Fibroblast of gingiva (primary cell): ENCODE results near the gene APOBEC3B.
"Not testable (repeated sequence)": the region's sequence is repeated elsewhere in the genome, so short reads cannot be mapped to it uniquely, and the experiment has no call there.

Experiments
- DNase-seq: peaks from one replicate; pipeline ENCODE4 v3.0.0-alpha.2; 2011; ENCODE audit warnings: low read depth

The APOBEC3B gene

DNA sequence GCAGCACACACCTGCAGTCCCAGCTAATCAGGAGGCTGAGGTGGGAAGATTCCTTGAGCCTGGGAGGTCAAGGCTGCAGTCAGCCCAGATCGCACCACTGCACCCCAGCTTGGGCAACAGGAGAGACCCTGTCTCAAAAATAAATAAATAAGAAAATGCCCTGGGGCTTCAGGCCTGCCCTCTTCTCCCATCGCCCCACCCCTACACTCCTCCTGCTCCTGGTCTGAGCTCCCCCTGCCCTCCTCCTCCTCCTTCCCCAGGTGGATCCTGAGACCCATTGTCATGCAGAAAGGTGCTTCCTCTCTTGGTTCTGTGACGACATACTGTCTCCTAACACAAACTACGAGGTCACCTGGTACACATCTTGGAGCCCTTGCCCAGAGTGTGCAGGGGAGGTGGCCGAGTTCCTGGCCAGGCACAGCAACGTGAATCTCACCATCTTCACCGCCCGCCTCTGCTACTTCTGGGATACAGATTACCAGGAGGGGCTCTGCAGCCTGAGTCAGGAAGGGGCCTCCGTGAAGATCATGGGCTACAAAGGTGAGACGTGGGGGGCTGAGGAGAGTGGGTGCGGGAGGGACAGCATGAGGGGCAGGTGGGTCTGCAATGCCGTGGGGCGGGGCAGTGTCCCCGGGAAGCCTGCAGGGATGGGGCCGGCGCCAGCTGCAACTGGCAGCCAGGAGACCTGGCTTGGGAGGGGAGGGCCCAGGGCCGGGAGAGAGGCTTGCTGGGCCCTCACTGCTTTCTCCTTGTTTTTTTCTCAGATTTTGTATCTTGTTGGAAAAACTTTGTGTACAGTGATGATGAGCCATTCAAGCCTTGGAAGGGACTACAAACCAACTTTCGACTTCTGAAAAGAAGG lies 49.5 kb downstream of the APOBEC3B start:
- DNase-seq: not testable (repeated sequence)

DNA sequence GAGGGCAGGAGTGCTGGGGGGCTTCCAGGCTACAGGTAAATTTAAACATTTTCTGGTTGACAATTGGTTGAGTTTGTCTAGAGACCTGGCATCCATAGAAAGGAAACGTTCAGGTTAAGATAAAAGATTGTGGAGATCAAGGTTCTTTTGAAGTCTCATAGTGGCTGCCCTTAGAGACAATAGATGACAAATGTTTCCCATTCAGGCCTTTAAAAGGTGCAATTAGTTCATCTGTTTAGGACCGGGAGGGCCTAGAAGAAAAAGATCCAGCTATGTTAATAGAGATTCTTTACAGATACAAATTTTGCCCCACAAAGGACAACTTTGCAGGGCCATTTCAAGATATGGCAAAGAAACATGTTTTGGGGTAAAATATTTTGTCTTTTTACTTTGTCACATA lies 54.9 kb downstream of the APOBEC3B start:
- not testable (repeated sequence) for DNase-seq

DNA sequence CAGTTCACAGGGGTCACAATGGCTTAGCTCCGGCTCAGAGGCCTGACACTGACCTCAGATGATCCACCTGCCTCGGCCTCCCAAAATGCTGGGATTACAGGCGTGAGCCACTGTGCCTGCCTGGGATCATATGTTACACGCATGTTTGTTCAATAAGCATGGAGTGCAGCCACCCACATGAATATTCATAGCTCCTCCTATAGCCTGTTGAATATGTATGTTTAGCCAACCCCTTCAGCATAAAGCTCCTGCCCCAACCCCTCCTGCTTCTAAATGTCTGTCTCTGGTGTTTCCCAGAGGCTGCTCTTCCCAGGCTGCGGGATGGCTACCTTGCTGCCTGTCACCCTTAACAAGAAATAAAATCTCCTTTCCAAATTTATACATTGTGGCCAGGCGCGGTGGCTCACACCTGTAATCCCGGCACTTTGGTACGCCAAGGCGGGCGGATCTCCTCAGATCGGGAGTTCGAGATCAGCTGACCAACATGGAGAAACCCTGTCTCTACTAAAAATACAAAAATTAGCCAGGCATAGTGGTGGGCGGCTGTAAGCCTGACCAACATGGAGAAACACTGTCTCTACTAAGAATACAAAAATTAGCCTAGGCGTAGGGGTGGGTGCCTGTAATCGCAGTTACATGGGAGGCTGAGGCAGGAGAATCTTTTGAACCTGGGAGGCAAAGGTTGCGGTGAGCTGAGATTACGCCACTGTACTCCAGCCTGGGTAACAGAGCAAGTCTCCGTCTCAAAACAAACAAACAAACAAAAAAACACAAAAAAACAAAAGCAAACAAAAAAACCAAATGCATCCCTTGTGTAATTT lies 57.4 kb downstream of the APOBEC3B start:
- DNase-seq: no peak

DNA sequence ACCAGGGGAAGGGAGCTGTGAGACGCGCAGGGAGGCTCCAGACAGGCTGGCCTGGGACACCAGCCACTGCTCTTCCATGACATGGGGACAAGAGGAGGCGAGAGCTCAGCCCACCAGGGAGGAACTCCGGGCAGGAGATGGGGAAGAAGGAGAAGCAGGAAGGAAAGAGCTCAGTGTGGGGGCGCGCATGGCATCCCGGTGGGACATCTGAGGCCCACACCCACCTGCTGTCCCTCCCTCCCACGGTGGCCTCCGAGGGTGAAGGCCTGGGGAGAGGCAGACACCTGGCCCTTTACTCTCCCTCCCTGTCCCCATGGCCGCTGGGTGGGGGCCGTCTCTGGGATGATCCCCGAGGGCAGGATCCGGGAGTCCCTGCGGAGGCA lies 58.0 kb downstream of the APOBEC3B start:
- not testable (repeated sequence) for DNase-seq

DNA sequence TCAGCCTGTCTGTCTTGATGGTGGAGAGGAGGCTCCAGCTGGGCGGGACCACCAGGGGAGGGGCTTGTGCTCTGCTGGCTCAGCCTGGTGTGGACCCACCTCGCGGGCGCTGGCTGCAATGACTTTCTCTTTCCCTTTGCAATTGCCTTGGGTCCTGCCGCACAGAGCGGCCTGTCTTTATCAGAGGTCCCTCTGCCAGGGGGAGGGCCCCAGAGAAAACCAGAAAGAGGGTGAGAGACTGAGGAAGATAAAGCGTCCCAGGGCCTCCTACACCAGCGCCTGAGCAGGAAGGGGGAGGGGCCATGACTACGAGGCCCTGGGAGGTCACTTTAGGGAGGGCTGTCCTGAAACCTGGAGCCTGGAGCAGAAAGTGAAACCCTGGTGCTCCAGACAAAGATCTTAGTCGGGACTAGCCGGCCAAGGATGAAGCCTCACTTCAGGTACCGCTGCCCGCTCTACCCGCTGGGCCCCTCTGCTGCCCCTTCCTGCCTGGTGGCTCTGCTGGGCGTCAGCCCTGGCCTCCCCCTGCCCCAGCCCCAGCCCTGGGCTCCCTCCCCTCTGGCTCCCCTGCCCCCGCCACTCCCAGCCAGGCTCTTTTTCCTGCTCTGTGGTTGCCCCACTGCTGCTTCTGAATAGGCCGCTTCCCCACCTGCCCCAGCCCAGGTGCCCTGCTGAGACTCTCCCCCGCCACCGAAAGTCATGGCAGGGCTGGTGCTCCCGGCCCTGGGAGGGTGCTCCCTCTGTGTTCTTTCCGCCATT lies 58.6 kb downstream of the APOBEC3B start, which contains the start of gene APOBEC3F:
APOBEC3F (plus strand) TSS at position 327 of the 759 bp plus-strand sequence; CDS start at position 424, 97 bp downstream.
- peak; percentile 50 for DNase-seq

DNA sequence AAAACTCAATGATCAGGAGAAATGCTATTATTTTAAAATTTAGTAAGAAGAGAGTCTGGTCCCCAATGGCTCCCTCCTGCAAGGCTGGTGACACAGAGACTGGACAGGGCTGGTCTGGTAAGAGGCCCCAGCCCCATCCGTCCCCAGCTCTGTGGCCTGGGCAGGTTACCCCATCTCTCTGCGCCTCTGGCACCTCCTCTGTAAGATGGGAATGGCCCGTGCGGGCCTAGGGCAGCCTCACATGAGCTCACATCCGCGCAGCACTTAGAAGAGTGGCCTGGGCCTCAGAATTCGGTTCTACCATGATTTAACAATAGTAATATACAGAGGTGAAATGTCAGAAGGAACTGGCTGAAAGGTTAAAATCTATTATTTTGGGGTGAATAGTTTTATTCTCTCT lies 59.8 kb downstream of the APOBEC3B start:
- no peak for DNase-seq
